Astrocyte (in vitro differentiated cells and primary cell): ENCODE results near the gene NUTM2E. TPM values are rescaled to one million over a fixed set of nuclear protein-coding genes. Genes with fewer than 3 reads are reported as not detected.
"Not testable (repeated sequence)": the region's sequence is repeated elsewhere in the genome, so short reads cannot be mapped to it uniquely, and the experiment has no call there.

Experiments
- DNase-seq: peaks from one replicate; pipeline ENCODE4 v3.0.0-alpha.2; 2010; ENCODE audit warnings: low read depth
- FAIRE-seq: peaks from 2 replicates; lab custom pipeline; 2011; peaks lifted over from hg19 to GRCh38; lab: Jason Lieb, UNC
- H2AFZ ChIP-seq: 2 replicates; pipeline ENCODE4 v1.6.0; 2012; ENCODE audit warnings: low read depth, low read length, inconsistent platforms
- H3K27ac ChIP-seq: 2 replicates; pipeline ENCODE4 v1.5.1; 2011; ENCODE audit warnings: low read depth, low read length, inconsistent platforms
- H3K27me3 ChIP-seq: 2 replicates; pipeline ENCODE4 v1.6.0; 2011; ENCODE audit warnings: low read length, inconsistent platforms; ENCODE audit not compliant: insufficient read depth
- H3K36me3 ChIP-seq: 2 replicates; pipeline ENCODE4 v1.5.1; 2011; ENCODE audit warnings: low read length, inconsistent platforms; ENCODE audit not compliant: insufficient read depth
- H3K4me1 ChIP-seq: 2 replicates; pipeline ENCODE4 v1.5.1; 2011; ENCODE audit warnings: low read length, inconsistent platforms; ENCODE audit not compliant: insufficient read depth
- H3K4me2 ChIP-seq: 2 replicates; pipeline ENCODE4 v1.6.0; 2012; ENCODE audit warnings: low read length, inconsistent platforms
- H3K4me3 ChIP-seq: 2 replicates; pipeline ENCODE4 v1.5.1; 2011; ENCODE audit warnings: low read depth, mild to moderate bottlenecking, low read length, inconsistent platforms; ENCODE audit not compliant: insufficient read depth
- H3K79me2 ChIP-seq: 2 replicates; pipeline ENCODE4 v1.6.0; 2012; ENCODE audit warnings: mild to moderate bottlenecking, low read length, inconsistent platforms; ENCODE audit not compliant: insufficient read depth
- H3K9ac ChIP-seq: 2 replicates; pipeline ENCODE4 v1.6.0; 2012; ENCODE audit warnings: mild to moderate bottlenecking, low read length, inconsistent platforms
- H3K9me3 ChIP-seq: 2 replicates; pipeline ENCODE4 v1.5.1; 2012; ENCODE audit warnings: low read depth, mild to moderate bottlenecking, low read length, inconsistent platforms; ENCODE audit not compliant: insufficient read depth
- H4K20me1 ChIP-seq: 2 replicates; pipeline ENCODE4 v1.6.0; 2012; ENCODE audit warnings: low read length, inconsistent platforms; ENCODE audit not compliant: insufficient read depth
- H3K27ac Mint-ChIP-seq: one replicate; pipeline ENCODE4 v1.8.0; 2021; ENCODE audit warnings: mild to moderate bottlenecking, mixed read lengths; ENCODE audit not compliant: unreplicated experiment
- H3K27me3 Mint-ChIP-seq: one replicate; pipeline ENCODE4 v1.8.0; 2021; ENCODE audit warnings: low read depth, mixed read lengths; ENCODE audit not compliant: unreplicated experiment
- H3K36me3 Mint-ChIP-seq: one replicate; pipeline ENCODE4 v1.8.0; 2021; ENCODE audit warnings: low read depth, mixed read lengths; ENCODE audit not compliant: unreplicated experiment
- H3K4me1 Mint-ChIP-seq: one replicate; pipeline ENCODE4 v1.8.0; 2021; ENCODE audit warnings: low read depth, mixed read lengths; ENCODE audit not compliant: unreplicated experiment
- H3K4me3 Mint-ChIP-seq: one replicate; pipeline ENCODE4 v1.8.0; 2021; ENCODE audit warnings: mild to moderate bottlenecking, moderate library complexity, mixed read lengths; ENCODE audit not compliant: unreplicated experiment
- H3K9me3 Mint-ChIP-seq: one replicate; pipeline ENCODE4 v1.8.0; 2021; ENCODE audit warnings: mild to moderate bottlenecking, mixed read lengths; ENCODE audit not compliant: unreplicated experiment
- total RNA-seq: library from RNA; stranded (reverse); gene quantifications from 2 replicates; pipeline ENCODE4 v1.2.1, GENCODE V29; 2021

Gene NUTM2E
- total RNA-seq, 1 donor from 2014 or later, result 0.50 TPM

- not testable (repeated sequence) for H3K36me3 Mint-ChIP-seq, H3K4me3 Mint-ChIP-seq, H3K9me3 ChIP-seq, H2AFZ ChIP-seq, DNase-seq, H3K9me3 Mint-ChIP-seq, H3K9ac ChIP-seq, H3K4me1 ChIP-seq, H3K27ac ChIP-seq, H3K4me2 ChIP-seq, H3K36me3 ChIP-seq, H3K4me3 ChIP-seq, FAIRE-seq, H3K27me3 ChIP-seq, H3K79me2 ChIP-seq, H3K27ac Mint-ChIP-seq, H3K4me1 Mint-ChIP-seq, H3K27me3 Mint-ChIP-seq, H4K20me1 ChIP-seq
Observed at GRCh38 chr10:79816290-79816689, 10.2 kb upstream of the NUTM2E start.

GRCh38 chr10:79823387-79823786 is 3.2 kb upstream of the NUTM2E start:
- not testable (repeated sequence) for H3K27ac Mint-ChIP-seq, H3K4me3 Mint-ChIP-seq, H3K4me1 Mint-ChIP-seq, FAIRE-seq, H2AFZ ChIP-seq, H3K27ac ChIP-seq, H3K4me2 ChIP-seq, H4K20me1 ChIP-seq, H3K27me3 Mint-ChIP-seq, H3K9me3 ChIP-seq, H3K9me3 Mint-ChIP-seq, H3K27me3 ChIP-seq, H3K36me3 Mint-ChIP-seq, H3K9ac ChIP-seq, H3K4me1 ChIP-seq, DNase-seq, H3K4me3 ChIP-seq, H3K36me3 ChIP-seq
- H3K79me2 ChIP-seq, result peaks cover 14% of the 10 kb centered on the region

- H3K36me3 Mint-ChIP-seq, H3K9me3 Mint-ChIP-seq, H3K4me1 ChIP-seq, H3K27ac ChIP-seq, H3K27me3 Mint-ChIP-seq, H3K36me3 ChIP-seq, DNase-seq, H2AFZ ChIP-seq, H3K9me3 ChIP-seq, H3K4me1 Mint-ChIP-seq, H4K20me1 ChIP-seq, FAIRE-seq, H3K27me3 ChIP-seq: not testable (repeated sequence)
- H3K4me3 ChIP-seq, result peak overlapping the region; percentile 46
- Mint-ChIP-seq H3K4me3 (peak overlapping the region; percentile 98), H3K27ac (peak overlapping the region; percentile 77)
- H3K9ac ChIP-seq, result peak overlapping the region; percentile 80
- peaks cover 13% of the 10 kb centered on the region for H3K79me2 ChIP-seq
- H3K4me2 ChIP-seq, result peak overlapping the region; percentile 74
Observed at GRCh38 chr10:79825587-79826011, 940 bp upstream of the NUTM2E start.

- not testable (repeated sequence) for H2AFZ ChIP-seq, H3K27me3 ChIP-seq, FAIRE-seq, H3K36me3 Mint-ChIP-seq, H3K36me3 ChIP-seq, H4K20me1 ChIP-seq, H3K9me3 ChIP-seq, H3K9me3 Mint-ChIP-seq, DNase-seq, H3K27me3 Mint-ChIP-seq, H3K4me2 ChIP-seq, H3K4me1 ChIP-seq, H3K4me1 Mint-ChIP-seq, H3K27ac Mint-ChIP-seq
- Histone ChIP-seq H3K9ac (peak overlapping the region; percentile 78), H3K4me3 (peak overlapping the region; percentile 48), H3K27ac (peak overlapping the region; percentile 72), H3K79me2 (peaks cover 13% of the 10 kb centered on the region)
- peak overlapping the region; percentile 82 for H3K4me3 Mint-ChIP-seq
Observed at GRCh38 chr10:79826131-79826495, 426 bp upstream of the NUTM2E start.

GRCh38 chr10:79833833-79834232 is 7.3 kb downstream of the NUTM2E start:
- not testable (repeated sequence) for H3K27ac Mint-ChIP-seq, H3K27ac ChIP-seq

GRCh38 chr10:79835891-79836290 is 9.4 kb downstream of the NUTM2E start:
- not testable (repeated sequence) for H4K20me1 ChIP-seq, H3K36me3 ChIP-seq, H3K9me3 Mint-ChIP-seq, H3K4me3 ChIP-seq, H2AFZ ChIP-seq, H3K27ac ChIP-seq, FAIRE-seq, H3K9ac ChIP-seq, H3K27me3 Mint-ChIP-seq, H3K4me1 ChIP-seq, H3K4me3 Mint-ChIP-seq, H3K27ac Mint-ChIP-seq, H3K4me2 ChIP-seq, H3K4me1 Mint-ChIP-seq, DNase-seq, H3K36me3 Mint-ChIP-seq, H3K27me3 ChIP-seq, H3K79me2 ChIP-seq, H3K9me3 ChIP-seq

More at GRCh38 chr10:79833833-79834232, 7.3 kb downstream of the NUTM2E start:
- H3K4me3 ChIP-seq, H3K9me3 Mint-ChIP-seq, H2AFZ ChIP-seq, H3K4me1 ChIP-seq, H4K20me1 ChIP-seq, H3K36me3 Mint-ChIP-seq, H3K36me3 ChIP-seq, DNase-seq, H3K9me3 ChIP-seq, FAIRE-seq, H3K4me2 ChIP-seq, H3K27me3 Mint-ChIP-seq, H3K4me1 Mint-ChIP-seq, H3K79me2 ChIP-seq, H3K9ac ChIP-seq, H3K4me3 Mint-ChIP-seq, H3K27me3 ChIP-seq: not testable (repeated sequence)
